Uterus (tissue), 2 donors: ENCODE measurements around the gene CPZ.

Experiments used
- CTCF ChIP-seq, 4 experiments: fragments of 200-600 bp in 2 of 4; fragments of 450-650 bp in 2 of 4; sonication (generic) in 2 of 4; IDR thresholded peaks; one replicate each; pipeline ENCODE4 v1.5.1; 2016 to 2019; ENCODE audit warnings: antibody characterized with exemption in 4 of 4, mild to moderate bottlenecking in 2 of 4, moderate library complexity in 1 of 4
- POLR2A ChIP-seq, 2 donors: fragments of 450-650 bp; IDR thresholded peaks; one replicate each; pipeline ENCODE4 v1.6.1; 2016; ENCODE audit warnings: antibody characterized with exemption in 2 of 2, mild to moderate bottlenecking in 1 of 2, moderate library complexity in 1 of 2

- TF ChIP-seq POLR2A (IDR thresholded peaks at IDR 0.05) (no peak), CTCF (IDR thresholded peaks at IDR 0.05) (no peak)
These were observed 63.6 kb downstream of the CPZ start for GRCh38 chr4:8656185-8656517.
